Effector memory CD4-positive, alpha-beta T cell (primary cell): ENCODE results near the gene ADAMTS13.

Experiments
- DNase-seq, 3 donors: peaks; one replicate each; pipeline ENCODE4 v3.0.0-alpha.2; 2020
- H3K27ac ChIP-seq: 2 replicates; pipeline ENCODE4 v1.7.0; 2013; ENCODE audit warnings: mild to moderate bottlenecking, low read length, moderate library complexity; ENCODE audit not compliant: insufficient read depth, poor library complexity, severe bottlenecking
- H3K27me3 ChIP-seq: replicated peaks from 2 replicates; pipeline ENCODE4 v1.7.0; 2013; ENCODE audit warnings: mild to moderate bottlenecking, low read length; ENCODE audit not compliant: insufficient read depth, control insufficient read depth, poor library complexity, severe bottlenecking
- H3K36me3 ChIP-seq: 2 replicates; pipeline ENCODE4 v1.7.0; 2013; ENCODE audit warnings: mild to moderate bottlenecking, low read length, moderate library complexity; ENCODE audit not compliant: control insufficient read depth, insufficient read depth
- H3K4me1 ChIP-seq: 2 replicates; pipeline ENCODE4 v1.7.0; 2013; ENCODE audit warnings: low read length, mild to moderate bottlenecking; ENCODE audit not compliant: control insufficient read depth, insufficient read depth, poor library complexity, severe bottlenecking
- H3K4me3 ChIP-seq: 2 replicates; pipeline ENCODE4 v1.7.0; 2013; ENCODE audit warnings: low read length, low read depth, mild to moderate bottlenecking; ENCODE audit not compliant: insufficient read depth, poor library complexity, severe bottlenecking
- H3K9me3 ChIP-seq: 2 replicates; pipeline ENCODE4 v1.7.0; 2013; ENCODE audit warnings: mild to moderate bottlenecking, low read length, moderate library complexity; ENCODE audit not compliant: control insufficient read depth

ADAMTS13 gene

GRCh38 chr9:133423216-133423615 is 1.0 kb downstream of the ADAMTS13 start:
- Histone ChIP-seq H3K36me3 (no peaks in the 10 kb centered on the region), H3K27ac (no peak overlapping the region), H3K4me3 (no peak overlapping the region), H3K9me3 (no peaks in the 10 kb centered on the region), H3K4me1 (peaks cover 4% of the 10 kb centered on the region), H3K27me3 (peaks cover 4% of the 10 kb centered on the region)
- DNase-seq: no peak

DNA sequence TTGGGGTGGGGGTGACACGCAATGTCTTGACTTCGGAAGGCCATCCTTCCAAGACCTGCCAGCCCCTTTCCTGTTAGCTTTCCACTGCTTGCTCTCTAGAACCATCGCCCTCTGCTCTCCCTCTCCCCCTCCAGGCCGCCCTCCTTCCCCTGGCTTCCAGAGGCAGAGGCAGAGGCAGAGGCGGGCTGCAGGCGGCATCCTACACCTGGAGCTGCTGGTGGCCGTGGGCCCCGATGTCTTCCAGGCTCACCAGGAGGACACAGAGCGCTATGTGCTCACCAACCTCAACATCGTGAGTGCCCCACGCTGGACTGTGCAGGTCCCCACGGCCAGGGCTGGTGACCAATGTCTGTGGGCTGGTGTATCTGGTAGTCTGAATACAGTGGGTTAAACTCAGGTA is 2.0 kb downstream of the ADAMTS13 start:
- Histone ChIP-seq H3K36me3 (no peaks in the 10 kb centered on the region), H3K4me3 (no peak overlapping the region), H3K27ac (no peak overlapping the region), H3K4me1 (peaks cover 4% of the 10 kb centered on the region), H3K9me3 (no peaks in the 10 kb centered on the region), H3K27me3 (peaks cover 4% of the 10 kb centered on the region)
- no peak for DNase-seq

DNA sequence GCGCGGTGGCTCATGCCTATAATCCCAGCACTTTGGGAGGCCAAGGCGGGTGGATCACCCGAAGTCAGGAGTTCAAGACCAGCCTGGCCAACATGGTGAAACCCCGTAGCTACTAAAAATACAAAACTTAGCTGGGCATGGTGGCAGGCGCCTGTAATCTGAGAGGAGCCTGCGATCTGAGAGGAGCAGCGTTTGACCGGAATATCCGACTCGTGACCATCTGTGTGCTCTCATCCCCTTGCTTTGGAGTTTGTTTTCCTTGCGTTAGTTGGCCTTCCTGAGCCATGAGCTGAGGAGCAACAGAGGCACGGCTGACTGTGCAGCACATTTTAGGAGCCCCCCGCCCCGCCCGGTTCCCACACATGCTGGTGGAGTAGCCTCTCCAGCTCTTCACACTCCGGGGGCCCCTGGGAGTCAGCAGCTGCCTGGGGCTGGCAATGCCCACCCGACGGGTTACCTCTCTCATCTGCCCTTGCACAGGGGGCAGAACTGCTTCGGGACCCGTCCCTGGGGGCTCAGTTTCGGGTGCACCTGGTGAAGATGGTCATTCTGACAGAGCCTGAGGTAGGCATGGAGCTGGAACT is 3.0 kb downstream of the ADAMTS13 start:
- Histone ChIP-seq H3K27me3 (peaks cover 4% of the 10 kb centered on the region), H3K9me3 (no peaks in the 10 kb centered on the region), H3K36me3 (no peaks in the 10 kb centered on the region), H3K4me1 (peaks cover 4% of the 10 kb centered on the region), H3K27ac (no peak overlapping the region), H3K4me3 (no peak overlapping the region)
- no peak for DNase-seq

- Histone ChIP-seq H3K4me3 (no peak overlapping the region), H3K27me3 (peaks cover 4% of the 10 kb centered on the region), H3K9me3 (no peaks in the 10 kb centered on the region), H3K27ac (no peak overlapping the region), H3K4me1 (peaks cover 4% of the 10 kb centered on the region), H3K36me3 (no peaks in the 10 kb centered on the region)
- DNase-seq: no peak
These were observed 3.8 kb downstream of the ADAMTS13 start for GRCh38 chr9:133426011-133426410.

DNA sequence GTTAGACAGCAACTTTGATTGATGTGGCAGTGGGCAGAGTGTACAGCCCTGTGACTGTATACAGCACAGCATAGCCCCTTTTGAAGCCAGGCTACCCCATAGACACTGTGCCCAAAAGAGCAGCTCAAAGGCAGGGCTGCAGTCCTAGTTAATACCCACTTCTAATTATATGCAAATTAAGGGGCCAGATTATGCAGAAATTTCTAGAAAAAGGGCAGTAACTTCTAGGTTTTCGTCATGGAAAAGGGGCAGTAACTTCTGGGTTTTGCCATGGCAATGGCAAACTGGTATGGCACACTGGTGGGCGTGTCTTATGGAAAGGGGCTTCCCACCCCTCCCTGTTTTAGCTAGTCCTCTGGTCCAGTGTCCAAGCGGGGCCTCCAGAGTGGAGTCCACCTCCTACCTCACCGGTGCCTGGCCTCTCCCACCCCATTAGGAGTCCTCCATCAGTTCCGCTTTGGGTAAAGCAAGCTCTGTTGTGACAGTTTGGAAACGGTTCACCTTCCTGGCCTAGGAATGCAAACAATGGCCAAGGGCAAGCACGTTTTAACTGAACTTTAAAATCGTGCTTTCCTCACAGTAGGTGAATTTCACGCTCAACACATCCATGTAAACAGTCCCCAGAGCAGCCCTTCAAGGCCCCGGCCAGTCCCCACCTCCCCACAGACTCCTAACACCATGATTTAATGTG is 5.6 kb downstream of the ADAMTS13 start:
- Histone ChIP-seq H3K9me3 (no peaks in the 10 kb centered on the region), H3K27me3 (peaks cover 4% of the 10 kb centered on the region), H3K4me1 (peaks cover 4% of the 10 kb centered on the region), H3K36me3 (no peaks in the 10 kb centered on the region), H3K4me3 (no peak overlapping the region), H3K27ac (no peak overlapping the region)
- no peak for DNase-seq

DNA sequence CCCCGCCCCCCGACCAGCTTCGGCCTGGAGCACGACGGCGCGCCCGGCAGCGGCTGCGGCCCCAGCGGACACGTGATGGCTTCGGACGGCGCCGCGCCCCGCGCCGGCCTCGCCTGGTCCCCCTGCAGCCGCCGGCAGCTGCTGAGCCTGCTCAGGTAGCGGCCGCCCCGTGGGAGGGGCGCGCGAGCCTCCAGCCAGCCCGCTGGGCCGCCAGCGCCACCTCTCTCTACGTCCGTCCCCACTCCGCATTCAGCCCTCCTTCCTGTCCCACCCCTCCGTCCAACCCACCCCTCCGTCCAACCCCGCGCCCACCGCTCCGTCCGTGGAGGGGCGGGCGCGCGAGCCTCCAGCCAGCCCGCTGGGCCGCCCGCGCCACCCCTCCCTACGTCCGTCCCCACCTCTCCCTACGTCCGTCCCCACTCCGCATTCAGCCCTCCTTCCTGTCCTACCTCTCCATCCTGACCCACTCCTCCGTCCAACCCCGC is 6.5 kb downstream of the ADAMTS13 start:
- H3K4me3 ChIP-seq: no peak overlapping the region
- DNase-seq: no peak

GRCh38 chr9:133429214-133429613 is 7.0 kb downstream of the ADAMTS13 start:
- Histone ChIP-seq H3K36me3 (no peaks in the 10 kb centered on the region), H3K4me1 (peaks cover 4% of the 10 kb centered on the region), H3K4me3 (no peak overlapping the region), H3K27me3 (peaks cover 4% of the 10 kb centered on the region), H3K27ac (no peak overlapping the region), H3K9me3 (no peaks in the 10 kb centered on the region)
- no peak for DNase-seq

More for the DNA sequence above, 6.5 kb downstream of the ADAMTS13 start:
- Histone ChIP-seq H3K27ac (no peak overlapping the region), H3K36me3 (no peaks in the 10 kb centered on the region), H3K9me3 (no peaks in the 10 kb centered on the region), H3K27me3 (peaks cover 4% of the 10 kb centered on the region), H3K4me1 (peaks cover 4% of the 10 kb centered on the region)

GRCh38 chr9:133429641-133430161 is 7.5 kb downstream of the ADAMTS13 start:
- Histone ChIP-seq H3K4me3 (no peak overlapping the region), H3K9me3 (no peaks in the 10 kb centered on the region), H3K27ac (no peak overlapping the region), H3K27me3 (peaks cover 4% of the 10 kb centered on the region), H3K4me1 (peaks cover 4% of the 10 kb centered on the region), H3K36me3 (no peaks in the 10 kb centered on the region)
- DNase-seq: no peak

DNA sequence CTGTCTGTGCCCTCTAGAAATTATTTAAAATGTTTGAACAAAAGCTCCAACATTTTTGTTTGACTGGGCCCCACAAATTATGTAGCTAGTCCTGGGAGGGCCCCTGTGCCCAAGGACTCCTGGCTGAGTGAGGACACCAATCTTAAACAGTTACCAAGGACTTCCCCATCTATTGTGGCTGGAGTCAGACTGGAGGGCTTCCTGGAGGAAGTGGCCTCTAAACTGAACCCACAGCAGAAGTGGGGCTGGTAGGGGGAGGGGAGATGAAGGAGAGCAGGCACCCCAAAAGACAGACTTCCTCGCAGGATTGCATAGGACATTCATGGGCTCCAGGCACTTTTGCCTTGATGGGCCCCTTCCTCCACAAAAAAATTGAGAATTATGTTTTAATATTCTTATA is 8.1 kb downstream of the ADAMTS13 start:
- Histone ChIP-seq H3K36me3 (no peaks in the 10 kb centered on the region), H3K4me1 (peaks cover 4% of the 10 kb centered on the region), H3K27me3 (peaks cover 4% of the 10 kb centered on the region), H3K9me3 (no peaks in the 10 kb centered on the region), H3K4me3 (no peak overlapping the region), H3K27ac (no peak overlapping the region)
- DNase-seq: no peak

DNA sequence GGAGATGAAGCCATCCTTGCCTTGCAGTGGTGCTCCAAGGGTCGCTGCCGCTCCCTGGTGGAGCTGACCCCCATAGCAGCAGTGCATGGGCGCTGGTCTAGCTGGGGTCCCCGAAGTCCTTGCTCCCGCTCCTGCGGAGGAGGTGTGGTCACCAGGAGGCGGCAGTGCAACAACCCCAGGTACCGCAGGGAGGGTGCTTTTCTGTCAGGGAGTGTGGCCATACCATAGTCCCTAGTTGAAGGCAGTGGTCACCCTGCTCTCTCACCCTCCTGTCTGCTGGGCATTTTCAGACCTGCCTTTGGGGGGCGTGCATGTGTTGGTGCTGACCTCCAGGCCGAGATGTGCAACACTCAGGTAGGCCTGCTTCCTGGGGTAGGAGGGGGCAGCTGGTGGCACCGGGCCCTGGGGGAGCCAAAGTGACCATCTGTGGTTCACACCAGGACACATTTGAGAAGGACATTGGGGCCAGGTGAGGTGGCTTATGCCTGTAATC is 11.2 kb downstream of the ADAMTS13 start:
- Histone ChIP-seq H3K27ac (no peak overlapping the region), H3K9me3 (no peaks in the 10 kb centered on the region), H3K36me3 (no peaks in the 10 kb centered on the region), H3K4me1 (no peaks in the 10 kb centered on the region), H3K4me3 (no peak overlapping the region), H3K27me3 (no peaks in the 10 kb centered on the region)
- no peak for DNase-seq
